OCI-LY1 (cell line): ENCODE data around the gene SMIM41.

Experiments used
- H2AFZ ChIP-seq: fragments of 200-600 bp; sonication (generic), shearing (Covaris generic); 2 replicates; pipeline ENCODE4 v1.6.0; 2014; ENCODE audit warnings: antibody characterized with exemption, mild to moderate bottlenecking, low read length
- H3F3A ChIP-seq: fragments of 200-600 bp; sonication (generic), shearing (Covaris generic); 2 replicates; pipeline ENCODE4 v1.6.0; 2014; ENCODE audit warnings: mild to moderate bottlenecking, antibody characterized with exemption, low read length, moderate library complexity; ENCODE audit not compliant: insufficient read depth
- H3K27ac ChIP-seq: fragments of 200-600 bp; sonication (generic); 2 replicates; pipeline ENCODE4 v1.5.1; 2014; ENCODE audit warnings: low read length, mixed run types, mild to moderate bottlenecking, low read depth; ENCODE audit not compliant: poor library complexity, severe bottlenecking
- H3K27me3 ChIP-seq: fragments of 200-600 bp; sonication (generic); 2 replicates; pipeline ENCODE4 v1.6.0; 2014; ENCODE audit warnings: antibody characterized with exemption, mild to moderate bottlenecking, low read length, moderate library complexity; ENCODE audit not compliant: insufficient read depth
- H3K36me3 ChIP-seq: fragments of 200-600 bp; sonication (generic); 2 replicates; pipeline ENCODE4 v1.6.1; 2014; ENCODE audit warnings: mild to moderate bottlenecking, antibody characterized with exemption, low read length, moderate library complexity, mixed read lengths; ENCODE audit not compliant: insufficient read depth
- H3K4me1 ChIP-seq: fragments of 200-600 bp; sonication (generic); 2 replicates; pipeline ENCODE4 v1.5.1; 2014; ENCODE audit warnings: mild to moderate bottlenecking, low read length, moderate library complexity; ENCODE audit not compliant: insufficient read depth, severe bottlenecking
- H3K4me2 ChIP-seq: fragments of 200-600 bp; sonication (generic), shearing (Covaris generic); 2 replicates; pipeline ENCODE4 v1.6.1; 2014; ENCODE audit warnings: low read length
- H3K4me3 ChIP-seq: fragments of 200-600 bp; sonication (generic); 2 replicates; pipeline ENCODE4 v1.5.1; 2014; ENCODE audit warnings: low read length, low read depth, mild to moderate bottlenecking, mixed read lengths; ENCODE audit not compliant: poor library complexity, severe bottlenecking
- H3K79me2 ChIP-seq: fragments of 200-600 bp; shearing (Covaris generic); 2 replicates; pipeline ENCODE4 v1.6.1; 2016; ENCODE audit warnings: mixed run types, low read length, mixed read lengths; ENCODE audit not compliant: insufficient read depth
- H3K9ac ChIP-seq: fragments of 200-600 bp; sonication (generic), shearing (Covaris generic); 2 replicates; pipeline ENCODE4 v1.6.1; 2014; ENCODE audit warnings: mild to moderate bottlenecking, low read length, mixed read lengths
- H3K9me2 ChIP-seq: fragments of 200-600 bp; sonication (generic), shearing (Covaris generic); 2 replicates; pipeline ENCODE4 v1.6.1; 2014; ENCODE audit warnings: low read depth, mild to moderate bottlenecking, low read length, mixed read lengths
- H3K9me3 ChIP-seq: fragments of 200-600 bp; shearing (Covaris generic); 2 replicates; pipeline ENCODE4 v1.6.1; 2014; ENCODE audit warnings: low read length, mixed read lengths
- H4K20me1 ChIP-seq: fragments of 200-600 bp; sonication (generic), shearing (Covaris generic); 2 replicates; pipeline ENCODE4 v1.6.0; 2016; ENCODE audit warnings: mild to moderate bottlenecking, low read length; ENCODE audit not compliant: insufficient read depth
- EZH2 ChIP-seq: fragments of 200-600 bp; sonication (generic), shearing (Covaris generic); IDR thresholded peaks from 2 replicates; pipeline ENCODE4 v1.8.0; 2017; ENCODE audit warnings: borderline replicate concordance, mixed run types, mild to moderate bottlenecking, antibody characterized with exemption, low read length, moderate library complexity, mixed read lengths
- TF ChIP-seq, protein P1 (sequence below): fragments of 200-600 bp; sonication (generic), shearing (Covaris generic); IDR thresholded peaks from 2 replicates; pipeline ENCODE4 v1.5.1; 2017; ENCODE audit warnings: mild to moderate bottlenecking, antibody characterized with exemption, low read length, moderate library complexity, mixed read lengths

Gene SMIM41

DNA sequence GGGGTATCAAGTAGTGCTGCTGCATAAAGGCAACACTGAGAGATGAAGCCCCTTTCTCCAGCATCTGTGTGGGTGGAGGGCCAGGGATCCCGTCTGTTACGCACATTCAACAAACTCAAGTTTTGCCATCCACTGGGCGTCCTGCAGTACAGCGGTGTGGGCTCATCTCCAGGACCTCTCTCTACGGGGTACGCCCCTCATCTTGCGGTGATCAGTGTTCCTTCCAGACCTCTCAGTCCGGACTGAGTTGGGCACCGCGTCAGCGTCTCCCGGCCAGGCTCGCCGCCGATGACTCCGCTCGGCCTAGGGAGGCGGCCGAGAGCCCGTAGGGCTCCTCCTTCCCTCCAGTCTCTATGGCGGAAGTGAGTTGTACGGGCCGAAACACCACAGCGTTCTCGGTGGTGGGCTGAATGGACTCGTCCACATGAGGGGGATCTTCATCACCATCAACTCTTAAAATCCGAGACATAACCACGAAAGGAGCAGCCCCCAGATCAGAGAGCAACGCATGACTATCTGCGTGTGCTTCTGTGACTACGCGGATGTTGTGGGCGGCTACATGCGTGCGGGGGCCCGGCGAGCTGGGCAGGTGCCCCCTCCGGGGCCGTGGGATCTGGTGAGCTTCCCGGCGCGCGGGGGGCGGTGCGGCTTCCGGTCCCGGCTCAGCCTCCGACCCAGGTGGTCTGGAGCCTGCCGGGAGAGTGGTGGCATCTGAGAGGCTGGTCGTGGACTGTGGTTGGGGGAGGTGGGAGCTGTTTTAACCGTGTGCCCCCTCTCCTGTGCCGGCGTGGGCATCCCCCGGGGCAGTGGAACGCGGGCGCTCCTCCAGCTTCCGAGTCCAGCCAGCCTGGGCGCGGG, 9.9 kb upstream of the SMIM41 start, which contains the start of gene ATG101:
Gene ATG101 (plus strand): TSS at position 652 of the 858 bp plus-strand sequence. CDS start 3,673 bp downstream, outside the sequence.
- Histone ChIP-seq H3K9me2 (no peaks in the 10 kb centered on the region), H4K20me1 (no peaks in the 10 kb centered on the region), H3K4me3 (peak within 1 kb of the TSS; percentile 89), H3K27ac (peak within 1 kb of the TSS; percentile 60), H2AFZ (no peak within 1 kb of the TSS), H3K36me3 (peaks cover 24% of the 10 kb centered on the region; the same call in 1 of the 2 replicates), H3K4me1 (peaks cover 41% of the 10 kb centered on the region), H3K9ac (peak within 1 kb of the TSS; percentile 83), H3K9me3 (no peaks in the 10 kb centered on the region), H3K79me2 (peaks cover 21% of the 10 kb centered on the region), H3K4me2 (peak within 1 kb of the TSS; percentile 88), H3K27me3 (no peaks in the 10 kb centered on the region), H3F3A (no peaks in the 10 kb centered on the region)
- TF ChIP-seq EZH2: no peak
- TF ChIP-seq, protein P1, sequence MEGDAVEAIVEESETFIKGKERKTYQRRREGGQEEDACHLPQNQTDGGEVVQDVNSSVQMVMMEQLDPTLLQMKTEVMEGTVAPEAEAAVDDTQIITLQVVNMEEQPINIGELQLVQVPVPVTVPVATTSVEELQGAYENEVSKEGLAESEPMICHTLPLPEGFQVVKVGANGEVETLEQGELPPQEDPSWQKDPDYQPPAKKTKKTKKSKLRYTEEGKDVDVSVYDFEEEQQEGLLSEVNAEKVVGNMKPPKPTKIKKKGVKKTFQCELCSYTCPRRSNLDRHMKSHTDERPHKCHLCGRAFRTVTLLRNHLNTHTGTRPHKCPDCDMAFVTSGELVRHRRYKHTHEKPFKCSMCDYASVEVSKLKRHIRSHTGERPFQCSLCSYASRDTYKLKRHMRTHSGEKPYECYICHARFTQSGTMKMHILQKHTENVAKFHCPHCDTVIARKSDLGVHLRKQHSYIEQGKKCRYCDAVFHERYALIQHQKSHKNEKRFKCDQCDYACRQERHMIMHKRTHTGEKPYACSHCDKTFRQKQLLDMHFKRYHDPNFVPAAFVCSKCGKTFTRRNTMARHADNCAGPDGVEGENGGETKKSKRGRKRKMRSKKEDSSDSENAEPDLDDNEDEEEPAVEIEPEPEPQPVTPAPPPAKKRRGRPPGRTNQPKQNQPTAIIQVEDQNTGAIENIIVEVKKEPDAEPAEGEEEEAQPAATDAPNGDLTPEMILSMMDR: peak; percentile 88

DNA sequence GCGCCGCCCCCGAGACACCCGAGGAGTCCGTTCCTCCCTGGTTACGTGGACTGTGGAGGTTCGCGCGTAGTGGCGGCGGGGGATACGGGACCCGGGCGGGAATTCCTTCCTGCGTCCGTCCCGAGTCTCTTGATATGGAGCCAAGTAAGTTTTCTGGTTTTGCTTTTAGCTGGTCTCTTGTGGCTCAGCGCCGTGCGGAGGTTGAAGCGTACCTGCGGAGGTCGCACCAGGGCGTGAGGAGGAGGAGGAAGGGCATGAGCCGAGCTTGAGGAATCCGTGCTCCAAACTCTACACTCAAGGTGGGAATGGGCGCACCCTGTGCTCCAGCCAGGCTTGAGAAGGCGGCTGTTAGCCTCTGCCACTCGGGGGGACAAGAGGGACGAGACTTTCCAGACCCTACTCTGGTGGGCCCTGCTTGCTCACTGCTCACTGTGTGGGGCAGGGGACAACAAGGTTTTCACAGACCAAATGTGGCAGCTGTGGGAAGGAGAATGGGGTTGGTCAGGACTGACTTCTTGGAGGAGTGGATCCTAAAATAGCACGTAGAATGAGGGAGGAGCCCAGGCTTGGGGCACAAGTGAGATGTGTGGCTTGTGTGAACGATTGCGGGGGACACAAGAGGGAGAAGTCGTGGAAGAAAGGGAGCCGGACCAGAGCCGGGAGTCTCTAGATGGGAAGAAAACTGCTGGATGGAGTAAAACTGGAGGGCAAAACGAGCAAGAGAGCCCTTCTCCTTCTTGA, 9.1 kb upstream of the SMIM41 start:
- Histone ChIP-seq H3K79me2 (peaks cover 21% of the 10 kb centered on the region), H3F3A (no peaks in the 10 kb centered on the region), H3K4me3 (peak overlapping the region; percentile 89), H3K9ac (peak overlapping the region; percentile 83), H4K20me1 (no peaks in the 10 kb centered on the region), H2AFZ (no peak overlapping the region), H3K36me3 (peaks cover 32% of the 10 kb centered on the region; the same call in 1 of the 2 replicates), H3K9me3 (no peaks in the 10 kb centered on the region), H3K27me3 (no peaks in the 10 kb centered on the region), H3K4me1 (peaks cover 41% of the 10 kb centered on the region), H3K4me2 (peak overlapping the region; percentile 88), H3K27ac (no peak overlapping the region), H3K9me2 (no peaks in the 10 kb centered on the region)
- TF ChIP-seq, protein P1: no peak
- TF ChIP-seq EZH2: no peak

DNA sequence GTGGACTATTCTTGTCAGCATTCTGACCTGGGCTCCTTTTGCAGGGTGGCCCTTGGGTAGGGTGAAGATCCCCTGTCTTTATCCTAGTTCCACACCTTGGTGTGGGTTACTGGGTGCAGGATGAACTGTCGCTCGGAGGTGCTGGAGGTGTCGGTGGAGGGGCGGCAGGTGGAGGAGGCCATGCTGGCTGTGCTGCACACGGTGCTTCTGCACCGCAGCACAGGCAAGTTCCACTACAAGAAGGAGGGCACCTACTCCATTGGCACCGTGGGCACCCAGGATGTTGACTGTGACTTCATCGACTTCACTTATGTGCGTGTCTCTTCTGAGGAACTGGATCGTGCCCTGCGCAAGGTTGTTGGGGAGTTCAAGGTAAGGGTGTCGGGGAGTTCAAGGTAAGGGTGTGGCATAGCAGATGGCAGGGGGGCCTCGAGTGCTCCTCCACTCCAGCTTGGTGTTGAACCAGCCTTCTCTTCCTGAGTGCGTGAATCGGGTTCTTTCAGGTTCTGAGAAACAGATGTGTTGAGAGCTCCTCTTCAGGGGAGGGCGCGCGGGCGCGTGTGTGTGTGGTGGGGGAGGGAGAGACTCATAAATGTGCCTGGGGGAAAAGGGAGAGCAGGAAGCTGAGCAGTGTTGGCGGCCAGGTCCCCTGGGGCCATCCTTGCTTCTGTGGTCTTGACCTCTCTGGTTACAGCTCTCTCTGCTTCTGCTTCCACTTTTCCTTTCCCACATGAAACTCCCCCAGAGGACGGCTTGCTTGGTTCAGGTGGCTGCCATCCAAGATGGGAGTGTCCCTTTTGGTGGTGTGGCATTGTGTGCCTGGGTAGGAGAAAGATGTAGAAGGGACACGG, 5.7 kb upstream of the SMIM41 start:
- Histone ChIP-seq H3K9ac (no peak overlapping the region; the same call in 1 of the 2 replicates), H3K27ac (peak overlapping the region; percentile 1), H3K4me1 (peaks cover 41% of the 10 kb centered on the region), H4K20me1 (no peaks in the 10 kb centered on the region), H3K9me2 (no peaks in the 10 kb centered on the region), H3K36me3 (peaks cover 61% of the 10 kb centered on the region), H3K9me3 (no peaks in the 10 kb centered on the region), H3K4me3 (no peak overlapping the region), H3F3A (no peaks in the 10 kb centered on the region), H3K4me2 (peak overlapping the region; percentile 28; the same call in 1 of the 2 replicates), H2AFZ (no peak overlapping the region), H3K27me3 (no peaks in the 10 kb centered on the region), H3K79me2 (peaks cover 21% of the 10 kb centered on the region)
- TF ChIP-seq, protein P1: no peak
- no peak for TF ChIP-seq EZH2
